ENCODE data around the gene CSMD2.

DNA sequence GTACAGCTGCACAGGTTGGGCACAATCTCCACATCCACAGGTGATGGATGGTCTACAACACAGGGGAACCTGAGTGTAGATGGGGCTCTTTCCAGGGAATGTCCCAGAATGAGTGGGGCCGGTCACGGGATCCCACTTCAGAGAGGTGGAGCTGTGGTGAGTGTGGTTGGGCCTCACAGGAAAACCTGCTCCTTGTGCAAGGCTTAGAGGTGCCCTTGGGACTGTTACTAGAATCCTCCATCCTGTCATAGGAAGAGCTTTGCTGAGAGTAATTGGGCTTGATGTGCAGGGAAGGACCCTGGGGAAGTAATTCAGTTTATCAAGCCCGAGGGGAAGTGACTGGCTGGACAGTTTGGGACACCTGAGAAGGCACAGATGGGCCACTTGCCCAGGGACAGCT, 554.6 kb downstream of the CSMD2 start:
- TF ChIP-seq, protein P1, sequence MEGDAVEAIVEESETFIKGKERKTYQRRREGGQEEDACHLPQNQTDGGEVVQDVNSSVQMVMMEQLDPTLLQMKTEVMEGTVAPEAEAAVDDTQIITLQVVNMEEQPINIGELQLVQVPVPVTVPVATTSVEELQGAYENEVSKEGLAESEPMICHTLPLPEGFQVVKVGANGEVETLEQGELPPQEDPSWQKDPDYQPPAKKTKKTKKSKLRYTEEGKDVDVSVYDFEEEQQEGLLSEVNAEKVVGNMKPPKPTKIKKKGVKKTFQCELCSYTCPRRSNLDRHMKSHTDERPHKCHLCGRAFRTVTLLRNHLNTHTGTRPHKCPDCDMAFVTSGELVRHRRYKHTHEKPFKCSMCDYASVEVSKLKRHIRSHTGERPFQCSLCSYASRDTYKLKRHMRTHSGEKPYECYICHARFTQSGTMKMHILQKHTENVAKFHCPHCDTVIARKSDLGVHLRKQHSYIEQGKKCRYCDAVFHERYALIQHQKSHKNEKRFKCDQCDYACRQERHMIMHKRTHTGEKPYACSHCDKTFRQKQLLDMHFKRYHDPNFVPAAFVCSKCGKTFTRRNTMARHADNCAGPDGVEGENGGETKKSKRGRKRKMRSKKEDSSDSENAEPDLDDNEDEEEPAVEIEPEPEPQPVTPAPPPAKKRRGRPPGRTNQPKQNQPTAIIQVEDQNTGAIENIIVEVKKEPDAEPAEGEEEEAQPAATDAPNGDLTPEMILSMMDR (conservative IDR thresholded peaks at IDR 0.05; ENCODE audit: low read depth, low read length), result no peak
- TF ChIP-seq EZH2 (IDR thresholded peaks at IDR 0.05; ENCODE audit: borderline replicate concordance, low read depth, low read length, poor library complexity, severe bottlenecking), result no peak
